SK-N-SH treated with all-trans-retinoic acid at 6 μM for 48 hours (cell line): Measurements from ENCODE around the gene MED9.

Source experiments
- ATAC-seq: fragments of 200-7000 bp; cut with Tn5 transposase; 3 replicates; pipeline ENCODE4 v1.9.1; 2020; ENCODE audit warnings: mild to moderate bottlenecking, moderate library complexity
- ARNTL ChIP-seq: fragments of 450-650 bp; formaldehyde crosslinking; IDR thresholded peaks from 2 replicates; pipeline ENCODE4 v1.5.0; 2020; ENCODE audit warnings: low read depth, mild to moderate bottlenecking, moderate library complexity, borderline replicate concordance
- BACH2 ChIP-seq: fragments of 250-450 bp; sonication (Bioruptor Pico); IDR thresholded peaks from 2 replicates; pipeline ENCODE4 v1.9.0; 2021; ENCODE audit warnings: mild to moderate bottlenecking, borderline replicate concordance
- CREB5 ChIP-seq: fragments of 250-450 bp; sonication (Bioruptor Pico); IDR thresholded peaks from 2 replicates; pipeline ENCODE4 v1.5.1; 2020; ENCODE audit warnings: low read depth, mild to moderate bottlenecking, moderate library complexity
- CSDC2 ChIP-seq: fragments of 250-450 bp; sonication (Bioruptor Pico); IDR thresholded peaks from 2 replicates; pipeline ENCODE4 v1.5.0; 2020; ENCODE audit warnings: mild to moderate bottlenecking, moderate library complexity
- CSRNP3 ChIP-seq: fragments of 250-450 bp; sonication (Bioruptor Pico); IDR thresholded peaks from 2 replicates; pipeline ENCODE4 v1.5.1; 2021; ENCODE audit warnings: mild to moderate bottlenecking, moderate library complexity
- ESRRG ChIP-seq: fragments of 250-450 bp; sonication (Bioruptor Pico); IDR thresholded peaks from 2 replicates; pipeline ENCODE4 v1.6.1; 2021; ENCODE audit warnings: mild to moderate bottlenecking
- GLIS3 ChIP-seq: fragments of 250-450 bp; sonication (Bioruptor Pico); IDR thresholded peaks from 2 replicates; pipeline ENCODE4 v1.5.0; 2020; ENCODE audit warnings: mild to moderate bottlenecking, moderate library complexity
- ISL1 ChIP-seq: fragments of 250-450 bp; sonication (Bioruptor Pico); IDR thresholded peaks from 2 replicates; pipeline ENCODE4 v2.1.2; 2022; ENCODE audit warnings: mild to moderate bottlenecking, moderate library complexity
- OSR1 ChIP-seq: fragments of 250-450 bp; sonication (Bioruptor Pico); IDR thresholded peaks from 2 replicates; pipeline ENCODE4 v1.8.0; 2022; ENCODE audit warnings: moderate library complexity, mild to moderate bottlenecking, inconsistent platforms
- PATZ1 ChIP-seq: fragments of 250-450 bp; sonication (Bioruptor Pico); IDR thresholded peaks from 2 replicates; pipeline ENCODE4 v1.8.0; 2020; ENCODE audit warnings: mild to moderate bottlenecking, moderate library complexity, borderline replicate concordance
- POU6F1 ChIP-seq: fragments of 250-450 bp; sonication (Bioruptor Pico); IDR thresholded peaks from 2 replicates; pipeline ENCODE4 v1.8.0; 2021; ENCODE audit warnings: low read depth, mild to moderate bottlenecking, moderate library complexity, borderline replicate concordance
- PPARA ChIP-seq: fragments of 250-450 bp; sonication (Bioruptor Pico); IDR thresholded peaks from 2 replicates; pipeline ENCODE4 v1.5.0; 2020; ENCODE audit warnings: mild to moderate bottlenecking, borderline replicate concordance
- RARB ChIP-seq: fragments of 250-450 bp; sonication (Bioruptor Pico); IDR thresholded peaks from 2 replicates; pipeline ENCODE4 v1.8.0; 2021; ENCODE audit warnings: mild to moderate bottlenecking, moderate library complexity
- SNAI2 ChIP-seq: fragments of 250-450 bp; sonication (Bioruptor Pico); IDR thresholded peaks from 2 replicates; pipeline ENCODE4 v1.5.0; 2020; ENCODE audit warnings: mild to moderate bottlenecking, moderate library complexity
- TCF4 ChIP-seq: fragments of 250-450 bp; sonication (Bioruptor Pico); IDR thresholded peaks from 2 replicates; pipeline ENCODE4 v1.8.0; 2021; ENCODE audit warnings: mild to moderate bottlenecking, moderate library complexity, borderline replicate concordance
- TOX ChIP-seq: fragments of 250-450 bp; sonication (Bioruptor Pico); IDR thresholded peaks from 2 replicates; pipeline ENCODE4 v1.8.0; 2021; ENCODE audit warnings: mild to moderate bottlenecking, moderate library complexity, borderline replicate concordance
- TSHZ2 ChIP-seq: fragments of 250-450 bp; sonication (Bioruptor Pico); IDR thresholded peaks from 2 replicates; pipeline ENCODE4 v1.5.0; 2020; ENCODE audit warnings: mild to moderate bottlenecking, moderate library complexity
- ZC3H10 ChIP-seq: fragments of 250-450 bp; sonication (Bioruptor Pico); IDR thresholded peaks from 2 replicates; pipeline ENCODE4 v1.5.1; 2021; ENCODE audit warnings: mild to moderate bottlenecking, moderate library complexity
- ZFP30 ChIP-seq: fragments of 450-650 bp; formaldehyde crosslinking; IDR thresholded peaks from 2 replicates; pipeline ENCODE4 v1.5.0; 2022; ENCODE audit warnings: mild to moderate bottlenecking, moderate library complexity
- ZNF70 ChIP-seq: fragments of 450-650 bp; formaldehyde crosslinking; IDR thresholded peaks from 2 replicates; pipeline ENCODE4 v1.5.0; 2020; ENCODE audit warnings: mild to moderate bottlenecking, moderate library complexity

The MED9 gene

GRCh38 chr17:17519886-17520285, 43.1 kb downstream of the MED9 start:
- TF ChIP-seq PATZ1 (CRISPR knock-in tag) (no peak), TCF4 (no peak), ZC3H10 (CRISPR knock-in tag) (no peak), CREB5 (CRISPR knock-in tag) (no peak), ARNTL (CRISPR knock-in tag) (no peak), BACH2 (CRISPR knock-in tag) (no peak), CSDC2 (CRISPR knock-in tag) (no peak), OSR1 (no peak), CSRNP3 (no peak), POU6F1 (CRISPR knock-in tag) (no peak), ZFP30 (CRISPR knock-in tag) (no peak), ZNF70 (CRISPR knock-in tag) (no peak), ISL1 (CRISPR knock-in tag) (no peak), RARB (CRISPR knock-in tag) (no peak), SNAI2 (CRISPR knock-in tag) (no peak)
- TF ChIP-seq, all 23 proteins: peak for 0
- no peak for ATAC-seq

- TF ChIP-seq PPARA (CRISPR knock-in tag), result no peak
- TF ChIP-seq ARNTL (CRISPR knock-in tag), result no peak
- no peak for TF ChIP-seq CREB5 (CRISPR knock-in tag)
- TF ChIP-seq GLIS3 (CRISPR knock-in tag), result no peak
- TF ChIP-seq ZFP30 (CRISPR knock-in tag), result no peak
- no peak for TF ChIP-seq ESRRG (CRISPR knock-in tag)
- no peak for TF ChIP-seq PATZ1 (CRISPR knock-in tag)
- no peak for TF ChIP-seq ZC3H10 (CRISPR knock-in tag)
- TF ChIP-seq OSR1, result no peak
- no peak for TF ChIP-seq ISL1 (CRISPR knock-in tag)
- no peak for TF ChIP-seq TCF4
- TF ChIP-seq TOX (CRISPR knock-in tag), result no peak
- TF ChIP-seq TSHZ2 (CRISPR knock-in tag), result no peak
- TF ChIP-seq CSRNP3, result no peak
- no peak for TF ChIP-seq ZNF70 (CRISPR knock-in tag)
- no peak for TF ChIP-seq BACH2 (CRISPR knock-in tag)
- TF ChIP-seq CSDC2 (CRISPR knock-in tag), result no peak
- TF ChIP-seq SNAI2 (CRISPR knock-in tag), result no peak
- TF ChIP-seq, all 23 proteins: peak for 0
- no peak for ATAC-seq
Observed at GRCh38 chr17:17520599-17521232, 43.9 kb downstream of the MED9 start.
